ENCODE results near the gene FHOD3. TPM values are rescaled to one million over a fixed set of nuclear protein-coding genes. Genes with fewer than 3 reads are reported as not detected.

The FHOD3 gene
- total and polyA plus RNA-seq, 2 of the 4 experiments (the other 2 are of a cell fraction) = 14.6 to 16.0 TPM

DNA sequence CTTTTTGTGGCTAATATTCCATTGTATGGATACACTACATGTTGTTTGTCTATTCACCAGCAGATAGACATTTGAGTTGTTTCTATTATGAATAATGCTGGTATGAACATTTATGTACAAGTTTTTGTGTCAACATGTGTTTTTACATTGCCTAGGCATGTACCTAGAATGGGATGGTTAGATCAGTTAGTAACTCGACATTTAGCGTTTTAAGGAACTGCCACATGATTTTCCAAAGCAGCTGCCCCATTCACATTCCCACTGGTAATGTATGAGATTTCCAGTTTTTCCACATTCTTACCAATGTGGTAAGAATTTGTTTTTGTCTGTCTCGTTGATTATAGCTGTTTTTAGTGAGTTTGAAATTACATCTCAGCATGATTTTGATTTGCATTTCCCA lies 112.8 kb downstream of the FHOD3 start:
- H3K27me3 ChIP-seq (ENCODE audit: control insufficient read depth, insufficient read depth, low read length) = no peaks in the 10 kb centered on the region
- H2BK20ac ChIP-seq (ENCODE audit: low read depth, low read length) = no peak overlapping the region
- no peak overlapping the region for H2AFZ ChIP-seq (replicated peaks; ENCODE audit: low read length, poor library complexity)
- H3K14ac ChIP-seq (replicated peaks; ENCODE audit: low read depth, low read length) = no peak overlapping the region
- H4K91ac ChIP-seq (ENCODE audit: insufficient read depth, low read depth, low read length) = no peak overlapping the region
- no peak overlapping the region for H3K4me3 ChIP-seq (ENCODE audit: insufficient read depth, low read depth, low read length)
- H2AK5ac ChIP-seq (ENCODE audit: low read depth, low read length) = no peak overlapping the region
- DNase-seq (no peak), ATAC-seq (ENCODE audit: low read depth) (no peak)
- H4K20me1 ChIP-seq (ENCODE audit: insufficient read depth, low read length) = no peaks in the 10 kb centered on the region; the same call in 1 of the 2 replicates
- H3K4me1 ChIP-seq (ENCODE audit: control insufficient read depth, insufficient read depth, low read length) = no peaks in the 10 kb centered on the region
- no peak overlapping the region for H3K56ac ChIP-seq (ENCODE audit: extremely low read depth, insufficient read depth, low read length)
- H3K18ac ChIP-seq (ENCODE audit: low read depth, low read length) = no peak overlapping the region
- no peak overlapping the region for H4K8ac ChIP-seq (ENCODE audit: low read depth in 2 of 2, low read length in 2 of 2)
- no peak overlapping the region for H3K4me2 ChIP-seq (ENCODE audit: low read depth, low read length)
- no peak overlapping the region for H3K4ac ChIP-seq (ENCODE audit: low read depth, low read length)
- H4K5ac ChIP-seq (ENCODE audit: low read depth, low read length) = no peak overlapping the region
- ChIA-PET POLR2A (ENCODE audit: unreplicated experiment) (no interaction called here), CTCF (no interaction called here)
- no peak overlapping the region for H3K23ac ChIP-seq (ENCODE audit: low read depth, low read length)
- H2BK5ac ChIP-seq (ENCODE audit: low read depth, low read length, poor library complexity, severe bottlenecking) = no peak overlapping the region
- no peak overlapping the region for H2BK120ac ChIP-seq (ENCODE audit: low read depth, low read length)
- no peak overlapping the region for H2BK15ac ChIP-seq (ENCODE audit: low read depth, low read length)
- H3K27ac ChIP-seq (ENCODE audit: insufficient read depth, low read length) = no peak overlapping the region
- in situ Hi-C loops (cut with MboI; ENCODE audit: low sequenced_read_pairs) (no loop called here), intact Hi-C loops (cut with micrococcal nuclease) (loop anchor here (5.0 to 10.0 kb wide), 2 partner anchors 313 to 344 kb away; no protein-coding TSS in a partner anchor), dilution Hi-C loops (cut with HindIII; ENCODE audit: low sequenced_read_pairs, unreplicated experiment) (no loop called here)
- H3K36me3 ChIP-seq (ENCODE audit: control insufficient read depth, insufficient read depth, low read length) = no peaks in the 10 kb centered on the region
- H3K9ac ChIP-seq (ENCODE audit: low read depth, low read length) = no peak overlapping the region
- no TSS peak for BruUV-seq (replicated peaks)
- H3K9me1 ChIP-seq (ENCODE audit: insufficient read depth, low read length) = peaks cover 3% of the 10 kb centered on the region; the same call in 1 of the 2 replicates
- H3K79me1 ChIP-seq (ENCODE audit: low read depth in 1 of 2, low read length in 2 of 2) = no peaks in the 10 kb centered on the region
- H3K9me3 ChIP-seq (ENCODE audit: control insufficient read depth, insufficient read depth, low read length) = no peaks in the 10 kb centered on the region
- WGBS, 2 experiments (ENCODE audit: extremely low coverage in 2 of 2, insufficient read length in 1 of 2) = no CpG with 5 or more reads among the region's 3 CpGs
- H2AK9ac ChIP-seq (replicated peaks; ENCODE audit: low read depth, low read length, poor library complexity) = no peak overlapping the region
- no peak for TF ChIP-seq SMC3 (IDR thresholded peaks at IDR 0.05; ENCODE audit: low read depth, low read length)
- no peak for TF ChIP-seq POLR2A (IDR thresholded peaks at IDR 0.05; ENCODE audit: low read depth, low read length)
- TF ChIP-seq MXI1 (IDR thresholded peaks at IDR 0.05; ENCODE audit: borderline replicate concordance, low read depth, low read length) = no peak
- TF ChIP-seq, protein P1, sequence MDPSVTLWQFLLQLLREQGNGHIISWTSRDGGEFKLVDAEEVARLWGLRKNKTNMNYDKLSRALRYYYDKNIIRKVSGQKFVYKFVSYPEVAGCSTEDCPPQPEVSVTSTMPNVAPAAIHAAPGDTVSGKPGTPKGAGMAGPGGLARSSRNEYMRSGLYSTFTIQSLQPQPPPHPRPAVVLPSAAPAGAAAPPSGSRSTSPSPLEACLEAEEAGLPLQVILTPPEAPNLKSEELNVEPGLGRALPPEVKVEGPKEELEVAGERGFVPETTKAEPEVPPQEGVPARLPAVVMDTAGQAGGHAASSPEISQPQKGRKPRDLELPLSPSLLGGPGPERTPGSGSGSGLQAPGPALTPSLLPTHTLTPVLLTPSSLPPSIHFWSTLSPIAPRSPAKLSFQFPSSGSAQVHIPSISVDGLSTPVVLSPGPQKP (IDR thresholded peaks at IDR 0.05; ENCODE audit: borderline replicate concordance, low read depth, low read length) = no peak
- TF ChIP-seq BHLHE40 (IDR thresholded peaks at IDR 0.05; ENCODE audit: low read depth, low read length) = no peak
- TF ChIP-seq MAZ (IDR thresholded peaks at IDR 0.05; ENCODE audit: borderline replicate concordance, low read depth, low read length) = no peak
- no peak for TF ChIP-seq CEBPB (IDR thresholded peaks at IDR 0.05; ENCODE audit: low read depth, low read length)
- TF ChIP-seq, protein P2, sequence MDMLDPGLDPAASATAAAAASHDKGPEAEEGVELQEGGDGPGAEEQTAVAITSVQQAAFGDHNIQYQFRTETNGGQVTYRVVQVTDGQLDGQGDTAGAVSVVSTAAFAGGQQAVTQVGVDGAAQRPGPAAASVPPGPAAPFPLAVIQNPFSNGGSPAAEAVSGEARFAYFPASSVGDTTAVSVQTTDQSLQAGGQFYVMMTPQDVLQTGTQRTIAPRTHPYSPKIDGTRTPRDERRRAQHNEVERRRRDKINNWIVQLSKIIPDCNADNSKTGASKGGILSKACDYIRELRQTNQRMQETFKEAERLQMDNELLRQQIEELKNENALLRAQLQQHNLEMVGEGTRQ (IDR thresholded peaks at IDR 0.05; ENCODE audit: low read depth, low read length) = no peak
- TF ChIP-seq CHD1 (IDR thresholded peaks at IDR 0.05; ENCODE audit: low read depth, low read length) = no peak
- no peak for TF ChIP-seq FOS (IDR thresholded peaks at IDR 0.05; ENCODE audit: low read depth, low read length)
- TF ChIP-seq RFX5 (IDR thresholded peaks at IDR 0.05; ENCODE audit: low read depth, low read length) = no peak
- no peak for TF ChIP-seq NFE2L2 (IDR thresholded peaks at IDR 0.05; ENCODE audit: low read depth, low read length)
- no peak for TF ChIP-seq CTCF (conservative IDR thresholded peaks at IDR 0.05; ENCODE audit: low read depth, low read length)
- no peak for TF ChIP-seq RAD21 (IDR thresholded peaks at IDR 0.05; ENCODE audit: low read length)
- no peak for TF ChIP-seq MAFK (IDR thresholded peaks at IDR 0.05; ENCODE audit: low read depth, low read length)
- no peak for TF ChIP-seq RCOR1 (IDR thresholded peaks at IDR 0.05; ENCODE audit: insufficient replicate concordance, low read length)

Measured in IMR-90 (cell line).